ENCODE results near the gene PDIK1L. TPM values are rescaled to one million over a fixed set of nuclear protein-coding genes. Genes with fewer than 3 reads are reported as not detected.

PDIK1L gene
- polyA plus RNA-seq, 1 donor (not counting 4 experiments of a cell fraction or from before 2014, with no cell fraction given): 2.8 TPM

DNA sequence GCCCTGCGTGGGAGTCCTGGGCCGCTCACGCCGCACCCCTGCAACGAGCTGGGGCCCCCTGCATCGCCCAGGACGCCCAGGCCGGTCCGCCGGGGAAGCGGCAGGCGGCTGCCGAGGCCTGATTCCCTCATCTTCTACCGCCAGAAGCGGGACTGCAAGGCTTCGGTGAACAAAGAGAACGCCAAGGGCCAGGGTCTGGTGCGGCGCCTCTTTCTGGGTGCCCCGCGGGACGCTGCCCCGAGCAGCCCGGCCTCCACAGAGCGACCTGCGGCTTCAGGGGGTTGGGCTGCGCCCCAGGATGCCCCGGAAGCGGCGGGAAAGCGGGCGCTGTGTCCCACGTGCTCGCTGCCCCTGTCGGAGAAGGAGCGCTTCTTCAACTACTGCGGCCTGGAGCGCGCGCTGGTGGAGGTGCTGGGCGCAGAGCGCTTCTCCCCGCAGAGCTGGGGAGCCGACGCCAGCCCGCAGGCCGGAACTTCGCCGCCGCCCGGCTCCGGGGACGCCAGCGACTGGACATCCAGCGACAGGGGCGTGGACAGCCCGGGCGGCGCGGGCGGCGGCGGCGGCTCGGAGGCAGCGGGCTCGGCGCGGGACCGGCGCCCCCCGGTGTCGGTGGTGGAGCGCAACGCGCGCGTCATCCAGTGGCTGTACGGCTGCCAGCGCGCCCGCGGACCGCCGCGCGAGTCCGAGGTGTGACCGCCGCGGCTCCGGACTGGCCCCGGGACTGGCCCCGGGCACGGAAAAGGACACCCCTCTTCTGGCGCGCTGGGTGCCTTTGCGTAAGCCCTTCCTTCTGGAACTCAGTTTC lies 50.0 kb downstream of the PDIK1L start:
- Histone ChIP-seq H3K79me2 (ENCODE audit: control insufficient read depth, insufficient read depth, low read length) (no peaks in the 10 kb centered on the region), H3K4me2 (ENCODE audit: control insufficient read depth, extremely low read depth, insufficient read depth, low read depth, low read length) (peak overlapping the region; percentile 82), H3K27ac (ENCODE audit: control insufficient read depth, insufficient read depth, low read length) (no peak overlapping the region), H3K4me1 (ENCODE audit: control insufficient read depth, extremely low read depth, insufficient read depth, low read length) (peaks cover 18% of the 10 kb centered on the region), H3K27me3 (ENCODE audit: control insufficient read depth, extremely low read depth, insufficient read depth, low read length) (peaks cover 13% of the 10 kb centered on the region), H3K9me1 (ENCODE audit: control insufficient read depth, extremely low read depth, insufficient read depth, low read length) (no peaks in the 10 kb centered on the region), H3K4me3 (ENCODE audit: control insufficient read depth in 2 of 3, extremely low read depth in 1 of 3, insufficient read depth in 2 of 3, low read depth in 1 of 3, low read length in 3 of 3) (peak overlapping the region; percentile 7 to 62 (median 42)), H3K9me3 (ENCODE audit: control insufficient read depth, low read depth, low read length) (no peaks in the 10 kb centered on the region), H3K36me3 (ENCODE audit: control insufficient read depth in 2 of 2, extremely low read depth in 1 of 2, insufficient read depth in 2 of 2, low read length in 2 of 2) (no peaks in the 10 kb centered on the region), H2AFZ (ENCODE audit: control insufficient read depth, low read length) (peak overlapping the region; percentile 56), H3K9ac (ENCODE audit: control insufficient read depth, extremely low read depth, insufficient read depth, low read length) (peak overlapping the region; percentile 37), H4K20me1 (ENCODE audit: control insufficient read depth, extremely low read depth, insufficient read depth, low read length) (no peaks in the 10 kb centered on the region)
- FAIRE-seq (no peak), DNase-seq (ENCODE audit: low read depth, low spot score) (no peak)
- TF ChIP-seq EZH2 (IDR thresholded peaks at IDR 0.05; ENCODE audit: low read length) (no peak), CTCF (optimal IDR thresholded peaks at IDR 0.05 in 1 of 3, IDR thresholded peaks at IDR 0.05 in 1 of 3, conservative IDR thresholded peaks at IDR 0.05 in 1 of 3; ENCODE audit: extremely low read depth in 1 of 3, insufficient read depth in 2 of 3, low read length in 3 of 3) (peak in 2 of 3 experiments; percentile 10 to 61)
- dilution Hi-C loops (cut with MboI; ENCODE audit: extremely low pct_ligation_motif_present, low sequenced_read_pairs): no loop called here

DNA sequence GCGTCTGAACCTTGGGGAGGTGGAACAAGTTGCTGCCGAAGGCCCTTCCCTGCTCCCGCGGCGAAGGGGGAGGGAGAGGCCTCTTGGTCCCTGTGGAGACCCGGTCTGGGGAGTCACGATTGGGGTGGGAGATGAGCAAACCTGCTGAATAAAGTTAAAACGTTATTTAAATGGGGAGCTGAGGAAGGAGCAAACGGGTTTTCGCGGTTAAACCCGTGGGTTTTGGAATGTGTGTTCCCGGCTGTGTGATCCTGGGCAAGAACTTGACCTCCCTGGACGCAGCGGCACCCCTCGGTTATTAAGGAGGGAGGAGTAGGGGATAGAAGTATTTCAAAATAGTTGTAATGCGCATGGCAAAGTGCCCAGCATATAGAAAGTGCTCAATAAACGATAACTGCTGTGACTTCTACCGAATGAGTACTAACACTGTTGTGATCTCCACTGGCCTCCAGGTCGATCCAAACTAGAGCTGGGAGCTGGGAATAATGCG lies 50.6 kb downstream of the PDIK1L start:
- Histone ChIP-seq H3K4me1 (ENCODE audit: control insufficient read depth, extremely low read depth, insufficient read depth, low read length) (peaks cover 16% of the 10 kb centered on the region), H4K20me1 (ENCODE audit: control insufficient read depth, extremely low read depth, insufficient read depth, low read length) (no peaks in the 10 kb centered on the region), H3K9me3 (ENCODE audit: control insufficient read depth, low read depth, low read length) (no peaks in the 10 kb centered on the region), H3K4me2 (ENCODE audit: control insufficient read depth, extremely low read depth, insufficient read depth, low read depth, low read length) (peak overlapping the region; percentile 82), H3K36me3 (ENCODE audit: control insufficient read depth in 2 of 2, extremely low read depth in 1 of 2, insufficient read depth in 2 of 2, low read length in 2 of 2) (no peaks in the 10 kb centered on the region), H3K27ac (ENCODE audit: control insufficient read depth, insufficient read depth, low read length) (no peak overlapping the region), H3K79me2 (ENCODE audit: control insufficient read depth, insufficient read depth, low read length) (no peaks in the 10 kb centered on the region), H3K27me3 (ENCODE audit: control insufficient read depth, extremely low read depth, insufficient read depth, low read length) (peaks cover 13% of the 10 kb centered on the region), H3K9ac (ENCODE audit: control insufficient read depth, extremely low read depth, insufficient read depth, low read length) (no peak overlapping the region), H2AFZ (ENCODE audit: control insufficient read depth, low read length) (peak overlapping the region; percentile 51), H3K4me3 (ENCODE audit: control insufficient read depth in 2 of 3, extremely low read depth in 1 of 3, insufficient read depth in 2 of 3, low read depth in 1 of 3, low read length in 3 of 3) (peak overlapping the region in 2 of 3 experiments; percentile 42 to 62), H3K9me1 (ENCODE audit: control insufficient read depth, extremely low read depth, insufficient read depth, low read length) (no peaks in the 10 kb centered on the region)
- no peak for TF ChIP-seq EZH2 (IDR thresholded peaks at IDR 0.05; ENCODE audit: low read length)
- TF ChIP-seq CTCF (optimal IDR thresholded peaks at IDR 0.05 in 1 of 3, IDR thresholded peaks at IDR 0.05 in 1 of 3, conservative IDR thresholded peaks at IDR 0.05 in 1 of 3; ENCODE audit: extremely low read depth in 1 of 3, insufficient read depth in 2 of 3, low read length in 3 of 3): no peak
- dilution Hi-C loops (cut with MboI; ENCODE audit: extremely low pct_ligation_motif_present, low sequenced_read_pairs): no loop called here
- DNase-seq (ENCODE audit: low read depth, low spot score): no peak
- no peak for FAIRE-seq

Data from keratinocyte (primary cell).